Mucosa of descending colon (tissue), 3 donors: ENCODE data around the gene RPL27A. TPM values are rescaled to one million over a fixed set of nuclear protein-coding genes. Genes with fewer than 3 reads are reported as not detected.

ENCODE experiments used
- ATAC-seq: fragments of 200-7000 bp; cut with Tn5 transposase; one replicate; pipeline ENCODE4 v1.9.1; 2020; ENCODE audit warnings: mild to moderate bottlenecking, moderate library complexity
- DNase-seq, 3 donors: peaks; one replicate each; pipeline ENCODE4 v3.0.0-alpha.2; 2020
- H3K36me3 ChIP-seq: fragments of 200-600 bp; one replicate; pipeline ENCODE4 v1.8.0; 2021; ENCODE audit warnings: low read depth, mild to moderate bottlenecking
- H3K4me1 ChIP-seq: fragments of 200-600 bp; one replicate; pipeline ENCODE4 v1.8.0; 2021; ENCODE audit warnings: low read depth, mild to moderate bottlenecking
- H3K4me3 ChIP-seq: fragments of 200-600 bp; one replicate; pipeline ENCODE4 v1.8.0; 2021; ENCODE audit warnings: mild to moderate bottlenecking
- H3K9me3 ChIP-seq: fragments of 200-600 bp; one replicate; pipeline ENCODE4 v1.8.0; 2021; ENCODE audit warnings: mild to moderate bottlenecking
- intact Hi-C, 2 donors: fragments of 100-400 bp; cut with DNase I in 1 of 2; cut with micrococcal nuclease in 1 of 2; formaldehyde crosslinking; loops; one replicate each; pipeline versions ENCODE4 v1.11.0 to v1.11.1; 2022; cut with DNase I, micrococcal nuclease
- total RNA-seq, 3 donors: library from RNA; stranded (reverse); fragmentation: NEBNext Ultra II Directional in 2 of 3; extraction: Animal tissue kit (Norgen Biotek cat#: 25700) in 2 of 3; gene quantifications; one replicate each; pipeline versions ENCODE4 v1.2.1 to v1.2.4, GENCODE V29; 2021 to 2023
- TF ChIP-seq, protein P1 (sequence below): fragments of 200-600 bp; IDR thresholded peaks from one replicate; pipeline ENCODE4 v1.8.0; 2022; ENCODE audit warnings: antibody characterized with exemption, mild to moderate bottlenecking
- donor health status: DM: no; HTN: no; CAD: no; lungs with moderate emphysema.
- donor health status: DM: no; HTN: no; CAD: no.
- donor health status: DM: no; HTN: yes; CAD: no.

The RPL27A gene
- total RNA-seq, 3 donors from 2014 or later: 634 to 807 (median 704) TPM

DNA sequence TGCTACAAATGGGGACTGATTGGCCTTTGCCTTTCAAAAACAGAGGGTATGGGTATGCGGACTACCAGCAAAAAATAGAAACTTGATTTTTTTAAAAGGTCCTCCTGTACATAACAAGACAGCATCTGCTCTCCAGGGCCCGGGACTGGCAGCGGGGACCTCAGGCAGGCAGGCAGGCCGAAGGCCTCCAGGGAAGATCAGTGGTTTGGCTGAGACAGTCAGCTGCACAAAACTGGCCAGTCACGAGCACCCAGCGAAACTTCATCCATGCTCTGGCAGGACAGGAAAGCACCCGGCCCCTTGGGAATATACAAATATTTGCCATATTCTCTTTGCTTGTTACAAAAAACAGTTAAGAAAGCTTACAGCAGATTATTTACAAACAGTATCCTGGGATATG lies 11.0 kb downstream of the RPL27A start:
- ATAC-seq: no peak
- TF ChIP-seq, protein P1, sequence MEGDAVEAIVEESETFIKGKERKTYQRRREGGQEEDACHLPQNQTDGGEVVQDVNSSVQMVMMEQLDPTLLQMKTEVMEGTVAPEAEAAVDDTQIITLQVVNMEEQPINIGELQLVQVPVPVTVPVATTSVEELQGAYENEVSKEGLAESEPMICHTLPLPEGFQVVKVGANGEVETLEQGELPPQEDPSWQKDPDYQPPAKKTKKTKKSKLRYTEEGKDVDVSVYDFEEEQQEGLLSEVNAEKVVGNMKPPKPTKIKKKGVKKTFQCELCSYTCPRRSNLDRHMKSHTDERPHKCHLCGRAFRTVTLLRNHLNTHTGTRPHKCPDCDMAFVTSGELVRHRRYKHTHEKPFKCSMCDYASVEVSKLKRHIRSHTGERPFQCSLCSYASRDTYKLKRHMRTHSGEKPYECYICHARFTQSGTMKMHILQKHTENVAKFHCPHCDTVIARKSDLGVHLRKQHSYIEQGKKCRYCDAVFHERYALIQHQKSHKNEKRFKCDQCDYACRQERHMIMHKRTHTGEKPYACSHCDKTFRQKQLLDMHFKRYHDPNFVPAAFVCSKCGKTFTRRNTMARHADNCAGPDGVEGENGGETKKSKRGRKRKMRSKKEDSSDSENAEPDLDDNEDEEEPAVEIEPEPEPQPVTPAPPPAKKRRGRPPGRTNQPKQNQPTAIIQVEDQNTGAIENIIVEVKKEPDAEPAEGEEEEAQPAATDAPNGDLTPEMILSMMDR: no peak
- intact Hi-C loops: no loop called here
- Histone ChIP-seq H3K4me1 (peaks cover 4% of the 10 kb centered on the region), H3K4me3 (no peak overlapping the region), H3K9me3 (no peaks in the 10 kb centered on the region), H3K36me3 (peaks cover 4% of the 10 kb centered on the region)
- DNase-seq: no peak

DNA sequence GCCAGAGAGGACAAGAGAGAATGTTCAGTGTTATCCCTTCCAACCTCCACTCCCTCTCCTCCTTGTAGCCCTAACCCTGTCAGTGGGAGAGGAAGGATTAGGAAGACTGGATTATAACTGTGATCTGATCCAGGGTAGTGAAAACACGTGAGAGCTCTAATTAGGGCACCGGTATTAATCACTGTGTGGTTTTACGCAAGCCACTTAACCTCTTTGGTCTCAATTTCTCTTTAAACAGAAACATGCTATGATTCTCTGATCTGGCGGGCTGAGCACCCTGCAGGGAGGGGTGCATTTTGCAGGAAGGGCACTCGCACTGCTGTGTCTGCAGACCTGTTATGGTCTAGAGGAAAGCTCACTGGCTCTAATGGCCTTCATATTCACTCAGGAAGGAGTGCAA lies 11.5 kb downstream of the RPL27A start:
- no peak for ATAC-seq
- TF ChIP-seq, protein P1: no peak
- Histone ChIP-seq H3K36me3 (peaks cover 4% of the 10 kb centered on the region), H3K4me3 (no peak overlapping the region), H3K4me1 (peaks cover 4% of the 10 kb centered on the region), H3K9me3 (no peaks in the 10 kb centered on the region)
- intact Hi-C loops: no loop called here
- DNase-seq: no peak

DNA sequence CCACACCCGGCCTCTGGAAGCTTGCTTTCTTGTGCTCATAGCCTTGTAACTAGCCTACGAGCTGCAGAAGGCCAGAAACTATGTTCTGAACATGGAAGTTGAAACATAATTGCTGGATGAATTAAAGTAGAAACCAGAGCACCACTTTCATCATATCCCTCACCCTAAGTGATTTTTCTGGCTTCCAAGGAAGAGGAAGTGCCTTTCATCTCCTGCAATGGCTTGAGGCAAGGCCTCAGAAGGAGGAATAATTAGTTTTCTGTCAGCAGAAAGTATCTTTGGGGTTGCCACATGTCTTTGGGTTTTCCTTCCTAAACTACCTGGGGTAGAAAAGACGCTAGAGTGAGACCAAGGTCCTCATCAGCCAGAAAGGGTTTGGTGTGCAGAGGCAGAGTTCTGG lies 14.5 kb downstream of the RPL27A start:
- TF ChIP-seq, protein P1: no peak
- no peak overlapping the region for H3K4me3 ChIP-seq
- H3K4me1 ChIP-seq: no peaks in the 10 kb centered on the region
- peaks cover 4% of the 10 kb centered on the region for H3K36me3 ChIP-seq
- no peak for DNase-seq
- H3K9me3 ChIP-seq: no peaks in the 10 kb centered on the region
- intact Hi-C loops: no loop called here
- no peak for ATAC-seq

DNA sequence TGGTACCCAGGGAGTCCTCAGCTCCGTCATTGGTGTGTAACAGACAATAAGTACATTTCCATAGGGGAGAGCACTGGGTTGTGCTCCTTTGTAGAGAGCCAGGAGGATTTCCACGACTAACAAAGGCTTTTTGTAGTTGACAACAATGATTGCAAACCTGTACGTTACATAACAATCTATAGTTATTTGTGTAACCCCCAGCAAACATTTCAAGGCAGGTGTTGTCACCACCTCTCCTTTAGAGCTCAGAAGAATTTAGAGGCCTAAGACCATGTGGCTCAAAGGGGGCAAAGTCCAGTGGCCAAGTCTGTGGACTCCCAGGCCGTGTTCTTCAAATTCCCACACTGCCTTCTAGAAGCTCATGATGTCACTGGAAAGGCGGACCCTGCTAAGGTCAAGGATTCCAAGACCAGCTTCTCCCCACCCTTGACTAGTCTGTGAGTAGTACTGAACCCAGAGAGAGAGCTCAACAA lies 15.8 kb downstream of the RPL27A start:
- TF ChIP-seq, protein P1: no peak
- intact Hi-C loops: no loop called here

DNA sequence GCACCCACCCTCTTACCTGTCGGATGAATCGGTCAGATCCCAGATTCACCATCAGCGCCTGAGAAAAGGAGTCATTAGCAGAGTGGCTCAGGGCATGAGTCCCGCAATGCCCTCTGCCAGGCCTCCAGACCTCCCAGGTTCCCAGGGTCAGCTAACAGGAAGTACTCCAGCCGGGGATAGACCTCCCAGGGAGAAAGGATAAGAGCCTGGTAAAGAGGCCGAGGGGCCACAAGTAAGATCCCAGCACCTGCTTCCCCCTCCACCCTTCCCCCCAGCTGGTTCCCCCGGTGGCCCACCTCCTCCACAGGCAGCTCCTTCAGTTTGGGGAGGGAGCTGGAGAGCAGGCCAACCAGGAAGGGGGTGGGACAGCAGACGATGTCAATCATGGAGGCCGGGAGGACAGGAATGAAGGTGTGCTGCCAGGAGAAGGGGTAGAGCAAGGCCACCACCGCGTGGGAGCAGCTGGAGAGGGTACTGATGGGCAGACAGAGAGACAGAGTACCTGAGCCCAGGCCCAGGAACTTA lies 16.4 kb downstream of the RPL27A start:
- TF ChIP-seq, protein P1: no peak
- DNase-seq (no peak), ATAC-seq (no peak)
- Histone ChIP-seq H3K4me1 (no peaks in the 10 kb centered on the region), H3K4me3 (no peak overlapping the region), H3K9me3 (no peaks in the 10 kb centered on the region), H3K36me3 (no peaks in the 10 kb centered on the region)
- intact Hi-C loops: no loop called here

More for the DNA sequence above, 15.8 kb downstream of the RPL27A start:
- no peak overlapping the region for H3K4me3 ChIP-seq
- no peak for DNase-seq
- no peaks in the 10 kb centered on the region for H3K9me3 ChIP-seq
- no peaks in the 10 kb centered on the region for H3K4me1 ChIP-seq
- no peak for ATAC-seq
- H3K36me3 ChIP-seq: peaks cover 4% of the 10 kb centered on the region

DNA sequence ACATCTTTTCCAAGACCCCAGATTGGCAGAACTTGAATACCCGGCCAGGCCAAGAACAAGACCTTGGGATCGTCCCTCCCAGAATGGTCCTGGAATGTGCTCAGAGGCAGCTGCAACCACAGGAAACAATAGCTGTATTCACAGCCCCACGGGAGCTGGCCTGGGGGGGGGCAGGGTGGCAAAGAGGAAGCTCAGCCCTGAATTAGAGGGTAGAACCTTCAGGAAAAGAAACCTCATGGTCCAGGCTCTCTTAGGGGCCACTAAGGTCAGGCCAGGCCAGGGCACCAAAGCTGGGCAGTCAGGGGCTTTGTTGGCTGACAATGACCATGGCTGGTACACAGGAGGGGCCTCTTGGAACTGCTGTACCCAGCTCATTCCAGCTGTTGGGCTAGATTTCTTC lies 17.3 kb downstream of the RPL27A start:
- peak; percentile 69 for ATAC-seq
- no peak overlapping the region for H3K4me3 ChIP-seq
- TF ChIP-seq, protein P1: no peak
- H3K36me3 ChIP-seq: no peaks in the 10 kb centered on the region
- no peaks in the 10 kb centered on the region for H3K4me1 ChIP-seq
- no peaks in the 10 kb centered on the region for H3K9me3 ChIP-seq
- peak in 2 of 3 donors; percentile 15 to 63 for DNase-seq
- intact Hi-C loops: no loop called here
